Peyer's patch (tissue), 4 donors: ENCODE measurements around the gene MT4.

Experiments used
- POLR2A ChIP-seq, 2 donors: fragments of 450-650 bp; IDR thresholded peaks; one replicate each; pipeline ENCODE4 v1.5.1; 2017; ENCODE audit warnings: antibody characterized with exemption in 2 of 2, mild to moderate bottlenecking in 2 of 2, moderate library complexity in 2 of 2
- TF ChIP-seq, protein P1 (sequence below), 6 experiments: fragments of 450-650 bp in 4 of 6; fragments of 200-600 bp in 2 of 6; sonication (generic) in 1 of 6; IDR thresholded peaks; one replicate each; pipeline ENCODE4 v1.5.1; 2017 to 2019; ENCODE audit warnings: antibody characterized with exemption in 6 of 6, mild to moderate bottlenecking in 3 of 6, moderate library complexity in 1 of 6

DNA sequence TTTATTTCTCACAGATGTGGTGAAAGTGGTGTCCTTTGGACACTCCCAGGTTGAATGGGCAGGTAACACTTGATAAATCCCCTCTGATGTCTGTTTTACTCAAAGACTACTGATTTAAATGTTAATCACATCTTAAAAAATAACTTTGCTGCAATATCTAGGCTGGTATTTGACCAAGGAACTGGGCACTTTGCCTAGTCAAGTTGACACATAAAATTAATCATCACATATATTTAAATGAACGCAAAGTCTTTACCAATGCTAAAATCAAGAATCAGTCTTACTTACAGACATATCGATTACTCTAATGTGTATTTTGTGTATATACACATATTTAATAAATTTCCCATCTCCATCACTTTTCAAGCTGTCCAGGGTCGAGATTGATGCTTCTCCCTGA is 50.5 kb downstream of the MT4 start:
- TF ChIP-seq, protein P1, sequence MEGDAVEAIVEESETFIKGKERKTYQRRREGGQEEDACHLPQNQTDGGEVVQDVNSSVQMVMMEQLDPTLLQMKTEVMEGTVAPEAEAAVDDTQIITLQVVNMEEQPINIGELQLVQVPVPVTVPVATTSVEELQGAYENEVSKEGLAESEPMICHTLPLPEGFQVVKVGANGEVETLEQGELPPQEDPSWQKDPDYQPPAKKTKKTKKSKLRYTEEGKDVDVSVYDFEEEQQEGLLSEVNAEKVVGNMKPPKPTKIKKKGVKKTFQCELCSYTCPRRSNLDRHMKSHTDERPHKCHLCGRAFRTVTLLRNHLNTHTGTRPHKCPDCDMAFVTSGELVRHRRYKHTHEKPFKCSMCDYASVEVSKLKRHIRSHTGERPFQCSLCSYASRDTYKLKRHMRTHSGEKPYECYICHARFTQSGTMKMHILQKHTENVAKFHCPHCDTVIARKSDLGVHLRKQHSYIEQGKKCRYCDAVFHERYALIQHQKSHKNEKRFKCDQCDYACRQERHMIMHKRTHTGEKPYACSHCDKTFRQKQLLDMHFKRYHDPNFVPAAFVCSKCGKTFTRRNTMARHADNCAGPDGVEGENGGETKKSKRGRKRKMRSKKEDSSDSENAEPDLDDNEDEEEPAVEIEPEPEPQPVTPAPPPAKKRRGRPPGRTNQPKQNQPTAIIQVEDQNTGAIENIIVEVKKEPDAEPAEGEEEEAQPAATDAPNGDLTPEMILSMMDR (IDR thresholded peaks at IDR 0.05): no peak
- no peak for TF ChIP-seq POLR2A (IDR thresholded peaks at IDR 0.05)
